ENCODE measurements around the gene GPC6. TPM values are rescaled to one million over a fixed set of nuclear protein-coding genes. Genes with fewer than 3 reads are reported as not detected.

GPC6 gene
- total and polyA plus RNA-seq, 2 donors (not counting 1 experiment from before 2014, with no cell fraction given), result not detected

GRCh38 chr13:93744886-93745285 lies 518.3 kb downstream of the GPC6 start:
- Histone ChIP-seq H3K4me3 (ENCODE audit: control extremely low read depth in 1 of 5, extremely low read depth in 1 of 5, insufficient read depth in 1 of 5, low read depth in 2 of 5, low read length in 4 of 5) (no peak overlapping the region), H3K4me1 (ENCODE audit: control insufficient read depth in 2 of 2, insufficient read depth in 2 of 2, low read length in 2 of 2) (no peaks in the 10 kb centered on the region), H3K4me2 (replicated peaks; ENCODE audit: low read depth, low read length, poor library complexity, severe bottlenecking) (no peak overlapping the region), H2AFZ (ENCODE audit: insufficient read depth, low read depth, low read length, poor library complexity, severe bottlenecking) (no peak overlapping the region), H3K79me2 (ENCODE audit: control insufficient read depth, insufficient read depth, low read length) (no peaks in the 10 kb centered on the region), H3K9me3 (ENCODE audit: control extremely low read depth in 1 of 3, control insufficient read depth in 2 of 3, insufficient read depth in 1 of 3, low read length in 2 of 3) (no peaks in the 10 kb centered on the region), H3K9ac (ENCODE audit: low read length) (no peak overlapping the region), H3K27me3 (replicated peaks in 1 of 4; ENCODE audit: control extremely low read depth in 1 of 4, control insufficient read depth in 3 of 4, insufficient read depth in 4 of 4, low read length in 3 of 4) (no peaks in the 10 kb centered on the region), H3K36me3 (replicated peaks in 1 of 2; ENCODE audit: control extremely low read depth in 1 of 2, control insufficient read depth in 1 of 2, extremely low read depth in 1 of 2, insufficient read depth in 2 of 2, low read length in 1 of 2) (no peaks in the 10 kb centered on the region), H3K27ac (ENCODE audit: low read length in 2 of 2) (no peak overlapping the region), H4K20me1 (ENCODE audit: control insufficient read depth, insufficient read depth, low read length, poor library complexity, severe bottlenecking) (no peaks in the 10 kb centered on the region)
- Mint-ChIP-seq H3K9me3 (ENCODE audit: insufficient read depth) (no peaks in the 10 kb centered on the region), H3K27ac (no peak overlapping the region), H3K27me3 (no peaks in the 10 kb centered on the region), H3K4me3 (no peak overlapping the region), H3K4me1 (no peaks in the 10 kb centered on the region)
- TF ChIP-seq, protein P1, sequence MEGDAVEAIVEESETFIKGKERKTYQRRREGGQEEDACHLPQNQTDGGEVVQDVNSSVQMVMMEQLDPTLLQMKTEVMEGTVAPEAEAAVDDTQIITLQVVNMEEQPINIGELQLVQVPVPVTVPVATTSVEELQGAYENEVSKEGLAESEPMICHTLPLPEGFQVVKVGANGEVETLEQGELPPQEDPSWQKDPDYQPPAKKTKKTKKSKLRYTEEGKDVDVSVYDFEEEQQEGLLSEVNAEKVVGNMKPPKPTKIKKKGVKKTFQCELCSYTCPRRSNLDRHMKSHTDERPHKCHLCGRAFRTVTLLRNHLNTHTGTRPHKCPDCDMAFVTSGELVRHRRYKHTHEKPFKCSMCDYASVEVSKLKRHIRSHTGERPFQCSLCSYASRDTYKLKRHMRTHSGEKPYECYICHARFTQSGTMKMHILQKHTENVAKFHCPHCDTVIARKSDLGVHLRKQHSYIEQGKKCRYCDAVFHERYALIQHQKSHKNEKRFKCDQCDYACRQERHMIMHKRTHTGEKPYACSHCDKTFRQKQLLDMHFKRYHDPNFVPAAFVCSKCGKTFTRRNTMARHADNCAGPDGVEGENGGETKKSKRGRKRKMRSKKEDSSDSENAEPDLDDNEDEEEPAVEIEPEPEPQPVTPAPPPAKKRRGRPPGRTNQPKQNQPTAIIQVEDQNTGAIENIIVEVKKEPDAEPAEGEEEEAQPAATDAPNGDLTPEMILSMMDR (IDR thresholded peaks at IDR 0.05), result no peak
- intact Hi-C loops (cut with micrococcal nuclease), result no loop called here
- ATAC-seq (ENCODE audit: low read depth), result no peak
- DNase-seq, result no peak
- 57% methylated on average over 1 of the region's 1 CpG for WGBS (ENCODE audit: insufficient coverage)
- POLR2A ChIA-PET, result no interaction called here
- CTCF ChIA-PET, result no interaction called here

DNA sequence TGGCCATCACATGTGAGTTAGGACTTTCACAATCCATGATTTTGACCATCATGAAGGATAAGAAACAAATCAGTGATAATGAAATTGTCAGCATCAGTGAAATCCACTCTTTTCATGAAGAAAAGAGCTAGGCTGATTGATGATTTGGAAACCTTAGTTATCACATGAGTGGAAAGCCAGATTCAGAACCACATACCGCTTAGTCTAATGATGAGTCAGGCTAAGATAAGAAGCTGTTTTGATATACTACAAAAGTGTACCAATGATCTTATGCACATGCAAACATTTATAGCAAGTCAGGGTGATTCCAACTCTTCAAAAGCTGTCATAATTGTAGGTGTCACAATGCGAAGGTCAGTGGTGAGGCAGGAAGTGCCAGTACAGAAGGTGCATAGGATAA lies 519.3 kb downstream of the GPC6 start:
- no peak overlapping the region for H3K4me3 Mint-ChIP-seq
- H3K9me3 Mint-ChIP-seq (ENCODE audit: insufficient read depth), result no peaks in the 10 kb centered on the region
- H3K4me1 ChIP-seq (ENCODE audit: control insufficient read depth in 2 of 2, insufficient read depth in 2 of 2, low read length in 2 of 2), result no peaks in the 10 kb centered on the region
- H3K36me3 ChIP-seq (replicated peaks in 1 of 2; ENCODE audit: control extremely low read depth in 1 of 2, control insufficient read depth in 1 of 2, extremely low read depth in 1 of 2, insufficient read depth in 2 of 2, low read length in 1 of 2), result no peaks in the 10 kb centered on the region
- POLR2A ChIA-PET, result no interaction called here
- H3K79me2 ChIP-seq (ENCODE audit: control insufficient read depth, insufficient read depth, low read length), result no peaks in the 10 kb centered on the region
- H4K20me1 ChIP-seq (ENCODE audit: control insufficient read depth, insufficient read depth, low read length, poor library complexity, severe bottlenecking), result no peaks in the 10 kb centered on the region
- no peak overlapping the region for H3K27ac Mint-ChIP-seq
- no peak for DNase-seq
- TF ChIP-seq, protein P1 (IDR thresholded peaks at IDR 0.05), result no peak
- no peaks in the 10 kb centered on the region for H3K27me3 Mint-ChIP-seq
- H3K9ac ChIP-seq (ENCODE audit: low read length), result no peak overlapping the region
- CTCF ChIA-PET, result no interaction called here
- no peak overlapping the region for H3K4me3 ChIP-seq (ENCODE audit: control extremely low read depth in 1 of 5, extremely low read depth in 1 of 5, insufficient read depth in 1 of 5, low read depth in 2 of 5, low read length in 4 of 5)
- no peaks in the 10 kb centered on the region for H3K27me3 ChIP-seq (replicated peaks in 1 of 4; ENCODE audit: control extremely low read depth in 1 of 4, control insufficient read depth in 3 of 4, insufficient read depth in 4 of 4, low read length in 3 of 4)
- H3K27ac ChIP-seq (ENCODE audit: low read length in 2 of 2), result no peak overlapping the region
- ATAC-seq (ENCODE audit: low read depth), result no peak
- WGBS (ENCODE audit: insufficient coverage), result 86% methylated on average over 1 of the region's 2 CpGs
- H2AFZ ChIP-seq (ENCODE audit: insufficient read depth, low read depth, low read length, poor library complexity, severe bottlenecking), result no peak overlapping the region
- H3K4me2 ChIP-seq (replicated peaks; ENCODE audit: low read depth, low read length, poor library complexity, severe bottlenecking), result no peak overlapping the region
- H3K9me3 ChIP-seq (ENCODE audit: control extremely low read depth in 1 of 3, control insufficient read depth in 2 of 3, insufficient read depth in 1 of 3, low read length in 2 of 3), result no peaks in the 10 kb centered on the region
- intact Hi-C loops (cut with micrococcal nuclease), result no loop called here
- no peaks in the 10 kb centered on the region for H3K4me1 Mint-ChIP-seq

All from B cell (primary cell).